NCI-H2227 (cell line): ENCODE data around the gene TBRG4.

Experiments used
- DNase-seq: peaks from one replicate; lab custom pipeline; 2025; ENCODE audit not compliant: unreplicated experiment; lab: John Stamatoyannopoulos, UW

TBRG4 gene

DNA sequence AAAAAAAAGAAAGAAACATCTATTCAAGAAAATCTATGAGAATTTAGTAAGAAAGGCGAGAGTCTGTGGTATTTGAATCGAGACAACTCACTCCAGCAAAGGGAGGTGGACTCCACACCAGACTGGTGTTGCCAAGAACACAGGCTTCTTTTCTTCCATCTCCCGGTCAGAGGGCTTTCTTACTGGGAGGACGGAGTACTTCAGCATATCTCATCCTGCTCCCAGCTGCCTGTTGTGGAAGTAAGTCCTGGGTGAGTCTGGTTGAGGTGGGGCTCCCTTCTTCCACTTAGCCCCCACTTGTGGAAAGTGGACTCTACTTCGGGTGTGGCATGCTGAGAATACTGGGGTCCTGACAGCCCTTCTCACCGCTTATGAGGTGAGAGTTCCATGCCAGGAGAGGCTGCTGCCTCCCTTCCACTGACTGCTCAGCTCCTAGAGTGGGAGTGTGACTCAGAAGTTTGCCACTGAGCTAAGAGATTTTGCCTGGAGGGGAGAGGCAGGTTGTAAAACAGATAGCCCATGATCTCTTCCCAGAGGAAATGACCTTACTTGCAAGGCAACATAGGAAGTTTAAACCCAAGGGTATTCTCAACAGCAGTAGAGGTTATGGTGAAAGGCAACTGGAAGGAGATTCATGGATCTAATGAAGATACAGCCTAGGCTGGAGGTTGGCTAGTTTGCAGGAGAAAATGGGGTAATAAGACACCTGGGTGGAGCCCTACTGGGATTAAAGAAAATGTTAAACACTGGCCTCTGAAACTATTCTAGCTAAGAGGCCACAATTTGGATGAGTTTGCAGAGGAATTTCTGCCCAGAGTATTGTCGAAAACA, 19.2 kb downstream of the TBRG4 start:
- DNase-seq, result no peak

DNA sequence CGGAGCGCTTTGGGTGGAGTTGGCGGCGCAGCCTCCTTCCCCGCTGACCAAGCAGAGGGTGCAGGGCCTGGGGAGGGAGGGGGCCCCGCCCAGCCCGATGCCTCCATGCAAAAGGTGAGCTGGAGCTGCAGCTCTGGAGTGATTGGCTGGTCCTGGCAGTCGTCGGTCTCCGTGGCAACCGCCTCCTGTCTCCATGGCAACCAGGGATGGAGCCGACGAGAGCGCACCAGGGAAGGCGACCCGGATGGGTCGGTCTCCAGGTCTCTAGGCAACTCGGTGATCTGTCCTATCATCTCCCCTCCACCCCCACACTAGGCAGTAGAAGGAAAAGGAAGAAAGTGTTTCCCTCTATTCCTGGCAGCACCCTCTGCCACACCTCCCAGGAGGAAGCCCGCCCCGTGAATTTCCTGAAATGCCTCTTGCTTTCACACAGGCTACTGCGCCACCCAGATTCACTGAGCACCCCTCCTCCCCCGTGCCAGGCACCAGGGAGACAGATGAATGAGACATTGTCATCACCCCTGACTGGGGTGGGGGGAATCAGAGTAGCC, 22.1 kb downstream of the TBRG4 start:
- peak; percentile 98 for DNase-seq

DNA sequence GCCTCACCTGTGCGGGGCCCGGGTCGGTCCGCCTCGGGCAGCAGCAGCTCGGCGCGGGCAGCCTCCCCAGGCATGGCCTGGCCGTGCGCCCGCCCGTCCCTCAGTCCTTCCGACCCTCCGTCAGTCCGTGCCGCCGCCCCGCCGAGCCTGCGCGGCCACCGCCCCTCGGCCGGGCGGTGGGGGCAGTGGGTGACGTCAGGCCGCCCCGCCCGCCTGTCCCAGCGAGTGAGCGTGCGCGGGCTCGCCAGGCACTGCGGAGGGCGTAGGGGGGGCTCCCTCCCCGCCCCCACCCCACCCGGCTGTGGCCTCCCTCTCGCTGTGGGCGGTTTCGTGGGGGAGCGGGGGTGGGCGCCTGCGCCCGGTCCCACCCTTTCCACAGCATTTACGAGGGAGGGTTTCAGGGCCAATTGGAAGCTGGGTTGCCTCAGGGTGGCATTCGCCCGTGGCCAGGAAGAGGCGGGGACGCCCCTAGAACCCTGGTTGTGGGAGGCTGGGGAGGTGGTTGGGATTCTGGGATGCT, 22.6 kb downstream of the TBRG4 start, which contains the start of gene NACAD:
Gene NACAD, minus strand, starts transcription at position 149 of the 520 bp plus-strand sequence. Its CDS starts 75 bp downstream, at position 74.
- DNase-seq, result peak; percentile 95

DNA sequence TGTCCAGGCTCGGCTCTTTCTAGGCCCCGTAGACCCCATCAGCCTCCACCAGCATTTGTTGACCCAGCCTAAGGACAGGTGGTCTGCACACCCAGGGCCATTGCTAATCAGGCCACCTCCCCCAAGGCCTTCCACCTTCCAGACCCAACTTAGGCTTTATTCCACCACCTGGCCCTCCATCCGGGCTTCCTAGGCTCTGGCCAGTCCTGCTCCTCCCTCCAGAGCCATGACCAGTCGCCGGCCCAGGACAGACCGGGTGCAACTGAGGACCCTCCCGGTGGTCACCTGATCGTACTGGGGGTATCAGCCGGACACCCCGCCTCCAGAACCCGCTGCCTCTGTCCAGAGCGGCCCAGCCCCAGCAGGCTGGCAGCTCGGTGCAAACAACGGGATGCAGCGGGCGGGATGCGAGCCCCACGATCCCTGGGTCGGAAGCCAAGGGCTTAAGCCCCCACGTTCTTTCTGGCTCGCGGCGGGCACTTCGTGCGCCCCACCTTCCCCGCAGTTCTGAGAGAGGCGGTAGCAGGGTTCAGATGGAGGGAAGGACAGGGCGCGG, 23.3 kb downstream of the TBRG4 start:
- DNase-seq, result peak; percentile 27

DNA sequence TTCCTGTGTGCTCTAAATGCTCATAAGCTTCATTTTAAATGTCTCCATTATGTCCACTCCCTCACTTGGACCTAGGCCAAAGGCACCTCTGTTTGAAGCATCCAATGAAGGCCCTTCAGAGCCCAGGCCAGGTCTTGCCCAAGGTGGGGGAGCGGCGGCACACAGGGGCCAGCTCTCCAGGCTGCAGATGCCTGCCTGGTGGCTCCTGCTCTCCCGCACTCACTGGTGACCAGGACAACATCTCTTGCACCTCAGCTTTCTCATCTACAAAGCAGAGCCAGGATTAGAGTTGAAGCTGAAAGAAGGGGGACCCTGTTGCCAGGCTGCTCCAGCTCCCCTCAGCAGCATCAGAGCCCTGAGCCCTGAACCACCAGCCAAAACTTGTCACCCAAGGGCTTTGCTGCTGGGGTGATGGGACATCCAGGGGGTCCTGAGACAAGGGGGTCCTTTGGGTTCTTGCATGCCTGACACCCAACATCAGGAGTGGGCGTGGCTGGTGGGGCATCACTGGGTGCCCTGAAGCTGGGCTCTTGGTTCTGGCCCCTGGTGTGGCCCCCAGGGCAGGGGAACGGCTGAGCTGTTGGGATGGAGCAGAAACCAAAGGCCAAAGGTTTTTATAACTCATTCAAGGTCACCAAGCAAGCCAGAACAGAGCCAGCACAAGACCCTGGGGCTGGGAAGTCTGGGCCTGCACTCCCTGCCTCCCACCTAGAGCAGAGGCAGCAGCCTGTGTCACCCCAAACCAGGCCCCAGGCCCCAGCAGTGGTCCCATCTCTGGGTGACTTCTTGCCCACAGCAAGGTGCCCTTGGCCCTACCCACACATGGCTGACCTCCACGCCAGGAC, 24.0 kb downstream of the TBRG4 start:
- no peak for DNase-seq

DNA sequence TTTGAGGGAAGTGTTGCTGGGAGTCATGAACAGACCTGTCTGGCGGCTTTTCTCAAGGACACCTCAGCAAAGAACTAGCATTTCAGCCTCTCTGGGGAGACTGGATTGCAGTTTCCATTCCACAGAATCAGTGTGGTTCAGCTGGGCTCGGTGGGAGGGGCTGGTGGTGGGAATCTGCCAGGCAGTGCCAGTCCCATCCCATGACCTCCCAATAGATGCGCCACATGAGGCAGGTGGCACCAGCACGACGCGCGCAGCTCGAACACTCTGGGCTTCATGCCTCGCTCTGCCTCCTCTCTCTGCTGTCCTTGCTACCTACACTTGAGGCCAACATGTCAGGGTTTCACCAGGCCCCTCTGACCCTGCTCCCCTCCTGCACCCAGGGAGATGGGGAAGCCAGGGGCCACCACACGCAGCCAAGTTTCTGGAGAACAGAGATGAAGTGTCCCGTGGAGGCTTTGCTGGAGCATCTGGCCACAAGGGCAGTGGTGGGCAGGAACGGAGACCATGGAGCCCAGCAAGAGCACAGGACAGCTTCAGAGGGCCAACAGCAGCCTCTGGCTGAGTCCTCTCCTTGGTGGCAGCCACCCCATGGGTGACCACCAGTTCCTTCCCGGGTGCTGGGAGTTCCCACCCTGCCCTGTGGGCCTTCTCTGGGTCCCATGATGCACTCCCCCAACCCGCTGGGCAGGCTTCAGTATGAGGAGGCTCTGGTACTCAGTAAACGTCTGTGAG, 25.0 kb downstream of the TBRG4 start:
- DNase-seq, result no peak

DNA sequence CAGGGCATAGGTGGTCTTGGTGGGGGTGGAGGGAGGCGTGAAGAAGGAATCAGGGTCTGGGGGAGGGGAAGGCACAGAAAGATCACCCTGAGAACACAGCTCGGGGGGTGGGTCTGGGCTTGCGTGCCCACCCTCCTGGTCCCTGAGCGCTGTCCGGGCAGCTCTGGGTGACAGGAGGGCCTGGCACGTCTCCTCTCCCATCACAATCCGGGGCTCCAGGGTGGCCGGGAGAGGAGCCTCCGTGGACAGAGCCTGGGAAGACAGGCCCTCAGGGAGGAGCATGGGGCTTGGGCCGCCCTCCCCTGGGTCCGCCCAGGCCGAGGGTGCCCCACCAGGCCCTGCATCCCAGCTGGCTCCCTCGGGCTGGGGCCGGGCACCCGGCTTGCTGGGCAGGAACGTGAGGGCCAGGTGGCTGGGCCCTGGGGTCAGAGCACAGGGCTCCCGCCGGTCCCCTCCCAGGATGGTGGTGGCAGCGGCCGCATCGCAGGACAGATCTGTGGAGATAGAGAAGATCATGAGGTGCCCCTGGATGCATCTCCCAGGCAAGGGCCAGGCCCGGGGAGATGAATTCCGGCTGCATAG, 25.8 kb downstream of the TBRG4 start:
- DNase-seq, result no peak

DNA sequence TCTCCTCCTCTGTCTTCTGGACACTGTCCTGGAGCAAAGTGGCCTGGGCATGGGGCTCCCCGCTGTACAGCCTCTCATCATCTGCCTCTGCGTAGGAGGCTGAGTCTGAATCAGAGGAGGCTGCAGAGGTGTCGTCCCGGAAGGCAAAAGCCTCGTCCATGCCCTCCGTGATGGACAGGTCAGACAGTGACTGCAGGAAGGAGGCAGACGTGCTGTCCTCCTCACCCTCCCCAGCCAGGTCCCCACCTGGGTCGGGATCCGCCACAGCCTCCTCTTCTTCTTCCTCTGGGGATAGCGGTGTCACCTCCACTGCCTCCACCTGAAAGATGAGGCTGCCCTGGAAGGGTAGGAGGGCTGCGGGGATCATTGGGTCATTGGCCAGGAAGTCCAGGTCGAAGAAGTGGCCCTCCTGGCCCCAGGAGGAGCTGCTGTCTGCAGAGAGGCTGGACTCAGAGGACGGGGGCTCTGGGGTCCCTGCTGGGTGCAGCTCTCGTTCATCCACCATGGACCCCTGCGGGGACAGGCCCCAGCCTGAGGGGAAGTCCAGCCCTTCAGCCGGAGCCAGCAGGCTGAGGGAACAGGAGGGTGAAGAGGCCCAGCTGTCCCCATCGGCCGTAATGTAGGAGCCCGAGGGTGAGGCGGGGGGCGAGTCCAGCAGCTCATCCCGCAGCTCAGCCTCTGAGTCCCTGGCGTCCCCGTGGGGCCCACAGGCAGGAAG, 26.4 kb downstream of the TBRG4 start:
- DNase-seq, result no peak

DNA sequence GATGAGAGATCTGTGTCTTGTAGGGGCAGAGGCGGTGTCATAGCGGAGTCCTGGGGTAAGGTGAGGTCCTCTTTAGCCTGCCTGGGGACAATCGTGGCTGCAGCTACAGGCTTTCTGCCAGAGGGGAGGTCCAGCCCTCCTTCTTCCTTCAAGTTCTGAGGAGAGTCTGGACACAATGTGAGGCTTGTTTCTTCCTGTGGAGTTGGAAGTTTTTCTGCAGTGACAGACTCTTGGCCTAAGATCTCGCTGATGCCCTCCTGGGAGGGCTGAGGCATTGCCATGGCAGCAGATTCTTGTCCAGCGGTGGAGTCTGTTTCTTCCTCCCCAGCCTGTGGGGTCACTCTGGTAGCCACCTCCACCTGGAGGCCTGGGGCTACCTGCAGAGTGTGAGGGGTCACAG, 27.2 kb downstream of the TBRG4 start:
- DNase-seq, result no peak

DNA sequence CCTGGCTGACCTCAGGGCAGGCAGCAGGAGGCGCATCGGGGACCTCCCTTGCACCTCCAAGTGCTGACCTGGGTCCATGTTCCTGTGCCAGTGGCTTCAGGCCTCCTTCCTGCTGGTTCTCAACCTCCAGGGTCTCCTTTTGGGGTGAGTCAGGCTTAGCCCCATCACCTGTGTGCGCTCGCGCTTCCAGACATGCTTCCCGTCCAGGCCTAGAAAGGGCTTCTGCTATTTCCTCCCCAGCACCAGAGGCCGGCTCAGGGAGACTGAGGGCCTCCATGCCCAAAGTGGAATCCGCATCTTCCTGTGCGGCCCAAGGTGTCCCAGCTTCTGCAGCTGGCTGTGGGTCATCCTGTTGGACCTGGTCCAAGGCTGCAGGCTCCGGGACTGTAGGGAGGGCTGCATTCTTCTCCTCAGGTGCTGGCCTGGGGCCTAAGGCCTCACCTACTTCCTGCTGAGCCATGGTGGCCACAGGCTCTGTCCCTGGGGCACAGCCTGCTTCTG, 28.6 kb downstream of the TBRG4 start:
- DNase-seq, result no peak

DNA sequence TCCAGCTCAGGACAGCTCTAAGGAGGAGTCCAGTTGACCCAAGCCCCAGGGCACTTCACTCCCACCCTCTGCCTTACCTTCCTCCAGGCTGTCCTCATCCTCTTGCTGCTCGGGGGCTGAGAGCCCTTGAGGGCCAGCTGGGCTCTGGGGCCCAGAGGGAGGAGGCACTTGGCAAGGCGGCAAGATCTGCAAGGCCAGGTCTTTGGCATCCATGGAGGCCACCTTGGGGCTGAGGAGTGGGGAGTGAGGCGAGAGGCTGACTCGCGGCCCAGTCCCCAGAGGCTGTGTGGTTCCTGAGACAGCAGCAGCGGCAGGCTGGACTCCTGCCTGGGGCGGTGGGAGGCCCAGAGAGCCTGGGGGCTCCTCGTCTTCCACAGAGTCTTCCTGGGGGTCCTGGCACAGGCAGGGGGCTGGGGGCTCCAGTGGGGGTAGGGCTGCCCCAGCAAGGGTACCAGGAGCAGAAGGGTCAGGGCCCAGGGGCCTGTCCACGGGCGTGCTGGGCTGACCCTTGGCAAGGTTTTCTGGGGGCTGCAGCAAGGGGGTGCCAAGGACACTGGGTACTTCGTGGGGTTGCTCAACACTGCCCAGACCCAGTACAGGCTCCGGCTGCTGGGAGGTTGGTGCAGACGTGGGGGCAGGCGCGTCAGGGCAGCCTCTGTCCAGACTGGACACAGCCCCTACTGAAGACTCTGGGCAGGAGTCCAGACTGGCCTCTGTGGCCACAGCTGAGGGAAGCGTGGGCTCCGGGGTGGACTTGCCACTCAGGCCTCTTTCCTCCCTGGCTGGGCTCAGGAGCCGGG, 29.3 kb downstream of the TBRG4 start:
- DNase-seq, result no peak

DNA sequence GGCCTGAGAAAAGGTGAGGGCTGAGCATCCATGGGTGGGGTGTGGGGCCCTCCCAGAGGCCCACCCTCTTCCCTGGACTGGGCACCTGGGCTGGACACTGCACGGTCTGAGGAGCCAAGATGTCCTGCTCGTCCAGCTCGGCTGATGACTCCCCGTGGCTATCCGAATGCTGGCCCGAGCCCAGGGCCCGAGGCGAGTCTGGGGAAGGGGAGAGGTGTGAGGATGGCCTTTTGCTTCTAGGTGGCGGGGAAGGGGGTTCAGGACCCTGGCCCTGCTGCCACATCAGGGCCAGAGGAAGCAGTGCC, 29.9 kb downstream of the TBRG4 start:
- DNase-seq, result no peak

DNA sequence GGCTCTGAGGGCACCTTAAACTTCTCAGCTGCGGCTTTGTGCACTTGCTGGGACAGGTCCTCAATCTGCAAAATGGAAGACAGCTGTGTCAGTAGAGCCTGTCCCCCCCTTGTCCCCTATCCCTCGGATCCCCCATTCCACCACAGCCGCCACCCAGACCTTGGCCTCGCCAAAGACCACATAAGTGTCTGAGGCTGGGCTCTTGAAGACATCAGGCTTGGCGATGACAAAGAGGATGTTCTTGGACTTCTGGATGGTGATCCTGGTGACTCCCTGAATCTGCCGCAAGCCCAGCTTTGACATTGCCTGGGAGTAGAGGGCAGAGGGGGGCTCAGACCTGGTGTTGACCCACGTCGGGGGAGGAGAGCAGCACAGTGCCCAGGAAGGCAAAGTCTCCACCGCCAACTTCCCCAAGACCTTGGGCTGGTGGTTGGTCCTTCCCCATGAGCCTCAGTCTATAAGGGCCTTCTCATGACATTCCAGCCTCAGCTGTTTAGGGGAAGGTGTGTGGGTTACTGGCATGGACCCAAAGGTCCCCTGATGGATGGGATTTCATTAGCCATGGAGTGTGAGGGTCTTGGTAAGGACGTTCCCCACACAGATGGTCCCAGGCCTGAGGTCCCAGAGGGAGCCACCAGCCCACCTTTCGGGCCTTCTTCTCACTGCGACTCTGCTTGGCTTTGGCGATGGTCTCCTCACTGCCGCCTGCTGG, 30.4 kb downstream of the TBRG4 start:
- DNase-seq, result no peak

DNA sequence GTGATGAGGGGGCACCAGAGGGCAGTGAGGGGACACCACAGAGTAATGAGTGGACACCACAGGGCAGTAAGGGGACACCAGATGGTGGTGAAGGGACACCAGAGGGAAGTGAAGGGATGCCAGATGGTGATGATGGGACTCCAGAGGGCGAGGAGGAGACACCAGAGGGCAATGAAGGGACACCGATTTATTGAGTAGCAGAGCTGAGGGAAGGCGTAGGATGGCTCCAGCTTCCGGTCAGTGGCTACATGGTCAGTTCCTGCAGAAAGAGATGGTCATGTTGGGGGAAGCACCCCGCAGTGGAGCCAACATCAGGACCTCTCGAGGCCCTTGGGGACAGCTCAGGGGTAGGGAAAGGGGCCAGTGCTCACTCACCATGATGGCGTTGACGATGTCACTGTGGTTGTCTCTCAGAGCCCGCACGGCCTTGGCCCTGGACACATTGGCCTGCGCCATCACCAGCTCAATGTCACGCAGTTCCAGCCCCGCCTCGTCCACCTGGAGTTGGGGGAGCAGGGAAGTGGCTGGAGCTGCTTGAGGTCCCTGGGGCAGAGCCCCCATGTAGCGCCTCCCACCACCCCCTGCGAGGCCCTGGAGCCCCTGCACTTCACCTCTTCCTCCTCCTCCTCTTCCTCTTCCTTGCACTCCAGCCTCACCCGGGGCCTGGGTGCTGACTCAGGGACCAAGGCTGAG, 31.1 kb downstream of the TBRG4 start:
- no peak for DNase-seq

DNA sequence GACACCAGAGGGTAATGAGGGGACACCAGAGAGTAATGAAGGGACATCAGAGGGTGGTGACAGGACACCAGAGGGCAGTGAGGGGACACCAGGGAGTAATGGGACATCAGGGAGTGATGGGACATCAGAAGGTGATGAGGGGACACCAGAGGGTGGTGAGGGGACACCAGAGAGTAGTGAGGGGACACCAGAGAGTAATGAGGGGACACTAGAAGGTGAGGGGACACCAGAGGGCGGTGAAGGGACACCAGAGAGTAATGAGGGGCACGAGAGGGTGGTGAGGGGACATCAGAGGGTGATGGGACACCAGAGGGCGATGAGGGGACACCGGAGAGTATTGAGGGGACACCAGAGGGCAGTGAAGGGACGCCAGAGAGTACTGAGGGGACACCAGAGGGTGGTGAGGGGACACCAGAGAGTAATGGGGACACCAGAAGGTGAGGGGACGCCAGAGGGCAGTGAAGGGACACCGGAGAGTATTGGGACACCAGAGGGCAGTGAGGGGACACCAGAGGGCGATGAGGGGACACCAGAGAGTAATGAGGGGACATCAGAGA, 33.3 kb downstream of the TBRG4 start:
- DNase-seq, result no peak

DNA sequence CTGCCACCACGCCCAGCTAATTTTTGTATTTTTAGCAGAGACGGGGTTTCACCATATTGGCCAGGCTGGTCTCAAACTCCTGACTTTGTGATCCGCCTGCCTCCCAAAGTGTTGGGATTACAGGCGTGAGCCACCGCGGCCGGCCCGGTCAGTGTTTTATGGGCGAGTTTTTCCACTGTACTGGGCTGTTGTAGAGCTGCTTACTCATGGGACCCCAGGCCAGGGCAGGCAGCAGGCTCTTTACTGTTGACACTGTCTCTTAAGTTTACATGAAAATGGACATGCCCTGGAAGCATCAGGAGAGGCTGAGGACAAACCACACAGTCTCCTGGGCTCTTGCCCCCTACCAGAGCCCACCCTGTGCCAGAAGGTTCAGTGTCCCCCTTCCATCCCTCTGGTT, 33.9 kb downstream of the TBRG4 start:
- no peak for DNase-seq

DNA sequence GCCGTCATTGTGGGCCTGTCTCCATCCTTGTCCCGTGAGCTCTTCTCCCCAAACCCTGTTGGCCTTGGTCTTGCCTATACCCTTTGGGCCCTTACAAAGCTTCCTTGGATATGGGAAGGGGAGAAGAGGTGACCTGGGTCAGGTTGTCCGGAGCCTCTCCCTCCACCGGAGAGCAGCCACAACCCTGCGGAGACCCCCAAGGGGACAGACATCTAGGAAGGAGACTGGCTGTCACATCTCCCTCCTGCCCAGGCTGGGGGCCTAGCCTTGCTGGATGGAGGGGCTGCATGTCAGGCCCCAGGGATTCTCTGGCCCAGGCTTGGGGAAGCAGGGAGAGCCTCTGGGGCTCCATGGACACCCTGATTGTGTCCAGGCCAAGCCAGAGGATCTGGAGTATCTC, 34.6 kb downstream of the TBRG4 start:
- DNase-seq, result no peak
